Measurements from ENCODE around the gene NCF2.

The NCF2 gene

DNA sequence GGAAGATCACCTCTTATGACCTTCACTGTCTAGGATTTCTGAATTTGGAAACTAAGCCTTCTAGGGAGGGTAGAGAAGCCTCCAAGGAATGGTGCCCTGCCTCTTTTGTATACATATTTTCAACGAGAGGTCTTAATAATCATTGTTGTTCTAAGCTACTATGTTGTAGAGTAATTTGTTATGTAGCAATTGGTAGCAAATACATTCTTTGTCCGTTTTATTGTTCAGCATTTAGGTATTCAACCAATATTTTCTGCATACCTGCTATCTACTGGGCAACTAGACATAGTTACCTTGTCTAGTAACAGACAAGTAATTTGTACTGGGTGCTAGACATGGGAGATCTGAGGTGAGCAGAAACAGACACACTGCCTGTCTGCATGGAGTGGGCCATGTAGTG is 20.8 kb upstream of the NCF2 start:
- no peak for DNase-seq

DNA sequence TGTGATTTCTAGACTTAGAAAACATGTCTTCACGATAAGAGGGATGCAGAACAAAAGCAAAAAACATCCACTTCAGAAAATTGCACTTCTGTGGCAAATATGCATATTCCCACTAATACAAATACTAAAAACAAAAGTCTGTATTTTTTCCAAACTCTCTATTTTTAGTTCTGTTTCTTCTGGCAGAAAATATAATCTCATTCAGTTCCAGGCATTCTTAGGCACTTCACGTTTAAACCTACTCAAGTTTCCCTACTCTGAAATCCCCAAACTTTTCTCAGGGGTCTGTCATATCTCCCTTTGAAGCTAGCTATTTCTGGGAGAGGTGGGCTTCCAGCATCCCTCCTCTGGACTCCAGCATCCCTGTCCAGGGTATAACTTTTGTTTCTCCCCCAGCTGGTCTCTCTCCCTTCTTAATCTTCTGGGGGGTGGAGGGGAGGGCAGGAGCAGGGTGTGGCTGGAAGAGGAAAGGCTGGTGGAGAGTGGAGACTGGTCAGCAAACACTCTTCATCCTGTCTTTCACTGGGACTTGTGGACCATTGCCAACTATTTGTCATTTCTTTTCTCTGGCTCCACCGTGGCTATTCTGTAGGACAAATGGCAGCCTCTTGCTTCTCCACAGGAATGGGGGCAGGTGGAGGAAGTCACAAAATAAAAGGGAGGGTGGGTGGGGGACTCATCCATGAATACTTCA is 19.6 kb upstream of the NCF2 start:
- DNase-seq, result no peak

- no peak for DNase-seq
Measured at GRCh38 chr1:183609313-183609712, 19.1 kb upstream of the NCF2 start.

- DNase-seq, result no peak
Measured at GRCh38 chr1:183607322-183607980, 17.2 kb upstream of the NCF2 start.

DNA sequence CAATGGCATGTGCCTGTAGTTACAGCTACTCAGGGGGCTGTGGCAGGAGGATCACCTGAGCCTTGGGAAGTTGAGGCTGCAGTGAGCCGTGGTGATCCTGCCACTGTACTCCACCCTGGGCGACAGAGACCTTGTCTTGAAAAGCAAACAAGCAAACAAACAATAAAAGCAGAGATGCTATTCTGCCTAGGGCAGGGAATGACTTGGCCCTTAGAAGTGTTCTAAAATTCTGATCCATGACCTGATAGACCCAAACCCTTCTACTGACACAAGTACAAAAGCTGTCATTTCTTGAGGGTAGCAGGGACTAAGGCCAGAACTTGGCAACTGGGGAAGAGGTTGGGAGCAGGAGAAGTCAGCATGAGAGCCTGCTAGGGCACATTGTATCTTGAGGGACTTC is 15.6 kb upstream of the NCF2 start:
- DNase-seq, result no peak

GRCh38 chr1:183604815-183605214 is 14.6 kb upstream of the NCF2 start:
- no peak for DNase-seq

DNA sequence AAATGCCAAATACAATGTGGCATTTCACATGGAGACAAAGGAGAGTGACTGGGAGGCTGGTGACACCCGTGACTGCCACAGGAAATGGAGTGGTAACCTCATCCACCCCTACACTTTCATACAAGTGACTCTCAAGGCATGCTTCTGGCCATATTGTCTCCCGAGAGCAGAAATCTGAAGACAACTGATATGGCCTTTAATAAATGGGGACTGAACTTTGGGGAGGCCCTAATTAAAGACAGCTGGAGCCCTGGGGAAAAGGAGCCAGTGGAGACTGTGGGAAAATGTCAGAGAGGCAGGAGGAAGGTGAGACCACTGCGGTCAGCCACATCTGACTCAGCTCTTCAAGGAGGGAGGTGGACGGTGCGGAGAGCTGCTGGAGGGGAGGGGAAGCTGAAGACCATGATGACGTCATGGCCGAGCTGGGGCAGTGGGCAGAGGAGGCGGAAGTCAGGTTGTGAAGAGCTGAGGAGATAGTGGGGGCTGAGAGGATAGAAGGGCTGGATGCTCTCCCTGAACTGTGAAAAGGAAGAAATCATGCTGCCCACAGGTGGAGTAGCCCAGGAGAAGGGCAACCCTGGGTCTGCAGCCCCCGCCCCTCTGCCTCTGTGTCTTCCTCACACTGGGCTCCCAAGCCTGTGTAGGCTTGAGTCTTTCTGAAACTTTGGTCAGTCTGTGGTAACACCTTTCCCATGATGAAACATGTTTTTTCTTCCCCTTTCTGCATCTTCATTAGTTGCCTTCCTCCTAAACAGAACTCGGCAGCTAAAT is 14.0 kb upstream of the NCF2 start:
- DNase-seq, result no peak

DNA sequence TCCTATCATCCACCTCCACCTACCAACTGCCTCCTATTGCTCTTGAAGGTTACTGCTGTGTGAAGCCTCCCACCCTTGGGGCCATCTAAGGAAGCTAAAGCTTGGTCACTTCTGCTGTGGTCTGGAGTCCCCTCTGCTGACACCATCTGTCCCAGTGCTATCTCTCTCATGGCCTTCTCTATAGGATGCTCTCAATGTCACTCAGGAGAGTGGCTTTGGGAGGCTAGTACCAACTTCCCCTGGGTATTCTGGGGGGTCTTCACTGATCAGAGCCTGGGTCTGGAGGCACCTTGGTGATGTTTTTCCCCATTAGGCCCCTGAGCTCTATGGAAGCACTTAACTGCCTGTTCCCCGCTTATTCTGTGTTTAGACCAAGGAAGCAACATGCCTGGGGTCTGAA is 12.3 kb upstream of the NCF2 start:
- DNase-seq, result no peak

DNA sequence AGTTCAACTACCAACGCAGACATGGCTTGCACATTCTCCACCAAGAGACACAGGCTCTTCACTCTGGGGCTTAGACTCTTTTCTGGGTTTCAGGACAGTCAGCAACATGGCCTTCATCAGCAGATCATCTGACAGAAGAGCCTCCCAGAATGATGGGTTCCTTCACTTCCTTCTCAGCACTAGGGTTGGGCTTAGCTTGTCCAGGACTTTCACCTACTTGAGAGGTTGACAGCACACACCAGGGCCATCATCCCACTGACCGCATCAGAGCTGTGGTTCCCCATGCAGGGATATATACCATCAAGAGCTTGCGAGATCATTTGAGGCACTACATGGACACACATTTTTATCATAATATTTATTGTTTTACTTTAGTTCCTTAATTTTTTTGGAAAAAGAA is 10.4 kb upstream of the NCF2 start:
- DNase-seq, result no peak

- no peak for DNase-seq
Measured at GRCh38 chr1:183600136-183600535, 9.9 kb upstream of the NCF2 start.

DNA sequence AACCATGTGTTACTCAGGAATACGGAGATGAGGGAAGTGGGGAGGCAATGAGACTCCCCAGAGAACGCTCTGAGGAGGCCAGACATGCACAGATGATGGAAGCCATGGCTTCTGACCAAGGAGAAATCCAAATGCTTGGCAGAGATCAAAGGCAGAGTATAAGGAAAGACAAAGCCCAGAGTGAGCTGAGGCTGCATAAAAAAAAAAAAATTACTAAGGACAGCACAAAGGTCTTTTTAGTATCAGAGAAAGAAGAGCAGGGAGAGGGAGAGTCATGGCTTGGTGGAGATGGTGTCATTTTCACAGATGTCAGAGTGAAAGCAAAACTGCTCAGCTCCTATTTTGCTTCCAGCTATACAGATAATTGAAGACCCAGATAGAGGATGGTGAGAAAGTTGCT is 8.1 kb upstream of the NCF2 start:
- no peak for DNase-seq

- DNase-seq, result no peak
Measured at GRCh38 chr1:183597656-183598347, 7.5 kb upstream of the NCF2 start.

DNA sequence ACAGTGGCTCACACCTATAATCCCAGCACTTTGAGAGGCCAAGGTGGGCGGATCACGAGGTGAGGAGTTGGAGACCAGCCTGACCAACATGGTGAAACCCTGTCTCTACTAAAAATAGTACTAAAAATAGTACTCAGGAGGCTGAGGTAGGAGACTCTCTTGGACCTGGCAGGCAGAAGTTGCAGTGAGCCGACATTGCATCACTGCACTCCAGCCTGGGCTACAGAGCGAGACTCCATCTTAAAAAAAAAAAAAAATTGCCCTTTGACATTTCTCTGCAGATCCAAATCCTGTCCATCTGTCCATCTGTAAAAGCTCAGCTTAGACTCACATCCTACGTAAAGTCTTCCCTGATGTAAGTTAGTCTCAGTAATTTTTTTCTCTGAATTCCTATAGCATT is 6.2 kb upstream of the NCF2 start:
- DNase-seq, result no peak

- no peak for DNase-seq
Measured at GRCh38 chr1:183595537-183595936, 5.3 kb upstream of the NCF2 start.

DNA sequence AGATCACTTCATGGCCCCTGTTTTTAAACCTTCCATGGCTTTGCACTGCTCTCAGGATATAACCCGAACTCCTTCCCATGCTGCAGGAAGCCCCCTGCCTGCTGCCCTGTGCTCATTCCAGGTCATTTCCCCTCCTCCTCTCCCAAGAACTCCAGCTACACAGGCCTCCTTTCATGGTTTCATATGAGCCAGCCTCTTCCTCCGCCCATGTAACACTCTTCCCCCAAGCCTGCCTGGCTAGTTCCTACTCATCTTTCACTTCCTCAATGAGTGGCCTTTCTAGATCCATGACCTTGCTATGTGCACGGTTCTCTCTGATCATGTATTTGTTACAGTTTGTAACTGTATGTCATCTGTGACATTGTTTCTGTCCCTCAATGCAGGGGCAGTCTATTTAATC is 3.1 kb upstream of the NCF2 start:
- no peak for DNase-seq

DNA sequence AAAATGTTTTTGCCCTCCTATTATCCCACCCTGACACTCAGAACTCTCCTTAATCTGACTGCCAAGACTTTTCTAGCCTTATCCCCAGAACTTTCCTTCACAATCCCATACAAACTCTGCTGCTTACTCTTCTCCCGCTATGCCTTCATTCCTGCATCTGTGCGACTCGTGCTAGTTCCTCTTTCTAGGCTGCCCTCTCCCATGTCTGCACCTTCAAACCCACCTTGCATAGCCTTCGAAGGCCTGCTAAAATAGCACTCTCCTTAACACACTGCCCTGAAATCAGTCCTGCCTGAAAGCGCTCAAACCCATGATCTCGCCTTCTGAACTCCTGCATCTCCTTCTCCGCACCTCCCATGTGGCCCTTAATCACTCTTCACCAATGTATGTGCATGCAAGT is 2.5 kb upstream of the NCF2 start:
- no peak for DNase-seq

DNA sequence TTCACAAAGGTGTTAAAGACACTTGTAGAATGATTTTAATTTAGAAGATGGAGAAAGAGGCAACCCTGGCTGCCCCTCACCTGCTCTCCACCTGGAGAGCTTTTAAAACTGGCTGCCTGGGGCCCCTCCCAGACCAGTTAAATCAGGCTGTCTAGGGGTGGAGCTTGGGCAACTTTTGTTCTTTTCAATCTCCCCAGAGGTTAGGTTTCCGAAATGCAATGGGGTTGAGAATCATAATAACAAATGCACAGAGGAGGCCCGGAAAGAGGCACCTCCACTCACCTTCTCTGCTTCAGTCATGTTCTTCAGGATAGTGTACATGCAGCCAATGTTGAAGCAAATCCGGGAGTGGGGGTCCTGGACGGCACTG is 400 bp downstream of the NCF2 start:
- DNase-seq, result no peak

GRCh38 chr1:183589384-183589783 is 875 bp downstream of the NCF2 start:
- DNase-seq, result no peak

GRCh38 chr1:183588827-183589226 is 1.4 kb downstream of the NCF2 start:
- no peak for DNase-seq

GRCh38 chr1:183586926-183587325 is 3.3 kb downstream of the NCF2 start:
- DNase-seq, result no peak

- no peak for DNase-seq
Measured at GRCh38 chr1:183586455-183586854, 3.8 kb downstream of the NCF2 start.

DNA sequence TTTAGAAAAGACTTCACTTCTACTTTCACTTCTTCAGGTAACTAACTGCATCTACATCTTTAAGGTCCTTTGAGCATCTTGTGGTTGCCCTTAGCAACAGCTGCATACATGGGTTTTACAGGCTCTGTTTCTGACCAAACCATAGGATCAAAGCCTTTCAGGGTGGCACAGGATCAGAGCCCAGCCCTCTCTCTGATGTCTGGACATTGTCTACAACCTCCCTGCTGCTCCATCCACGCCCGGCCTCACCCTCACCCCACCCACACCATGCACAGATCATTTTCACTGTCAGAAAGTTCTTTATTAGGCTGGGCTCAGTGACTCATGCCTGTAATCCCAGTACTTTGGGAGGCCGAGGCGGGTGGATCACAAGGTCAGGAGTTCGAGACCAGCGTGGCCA is 5.2 kb downstream of the NCF2 start:
- no peak for DNase-seq

GRCh38 chr1:183584147-183584546 is 6.1 kb downstream of the NCF2 start:
- no peak for DNase-seq

DNA sequence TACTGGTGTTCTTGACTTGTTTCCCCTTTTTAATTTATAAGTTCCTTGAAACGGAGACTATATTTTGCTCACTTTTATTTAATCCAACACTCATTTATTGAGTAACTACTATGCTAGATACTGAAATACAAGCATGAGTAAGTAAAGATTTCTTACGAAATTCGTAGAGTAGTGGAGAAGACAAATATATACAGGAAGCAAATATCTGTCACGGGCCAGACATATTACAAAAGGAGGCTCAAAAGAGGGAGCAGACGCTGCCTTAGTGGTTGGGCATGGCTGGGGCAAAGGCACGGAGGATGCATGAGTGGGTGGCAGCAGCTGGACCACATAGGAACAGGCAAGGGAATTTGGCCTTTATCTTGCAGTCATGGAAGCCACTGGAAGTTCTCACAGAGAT is 6.8 kb downstream of the NCF2 start:
- DNase-seq, result no peak

Measured in NCI-H345 (cell line).